Colonic mucosa (tissue), 4 donors: ENCODE measurements around the gene DHX38. TPM values are rescaled to one million over a fixed set of nuclear protein-coding genes. Genes with fewer than 3 reads are reported as not detected.
"Not testable (repeated sequence)": the region's sequence is repeated elsewhere in the genome, so short reads cannot be mapped to it uniquely, and the experiment has no call there.

Experiments
- DNase-seq: peaks from one replicate; pipeline ENCODE4 v3.0.0-alpha.2; 2020
- H3K27ac ChIP-seq: fragments of 200-600 bp; one replicate; pipeline ENCODE4 v1.8.0; 2021
- H3K27me3 ChIP-seq: fragments of 200-600 bp; one replicate; pipeline ENCODE4 v1.8.0; 2021
- H3K36me3 ChIP-seq: fragments of 200-600 bp; one replicate; pipeline ENCODE4 v1.8.0; 2021
- H3K4me1 ChIP-seq: fragments of 200-600 bp; one replicate; pipeline ENCODE4 v1.8.0; 2021; ENCODE audit warnings: mild to moderate bottlenecking
- H3K4me3 ChIP-seq: fragments of 200-600 bp; one replicate; pipeline ENCODE4 v1.8.0; 2021
- H3K9ac ChIP-seq, 2 donors: one replicate each; pipeline ENCODE4 v1.7.0; 2013; ENCODE audit warnings: control low read depth in 2 of 2, low read depth in 2 of 2, low read length in 2 of 2
- H3K9me3 ChIP-seq: fragments of 200-600 bp; one replicate; pipeline ENCODE4 v1.8.0; 2021
- intact Hi-C: fragments of 100-400 bp; cut with DNase I; formaldehyde crosslinking; loops from one replicate; pipeline ENCODE4 v1.14.1; 2022
- total RNA-seq, 2 donors: library from RNA; stranded (reverse); fragmentation: NEBNext Ultra II Directional in 1 of 2; extraction: Animal tissue kit (Norgen Biotek cat#: 25700) in 1 of 2; gene quantifications; one replicate each; pipeline ENCODE4 v1.2.1, GENCODE V29; 2021
- TF ChIP-seq, protein P1 (sequence below): fragments of 200-600 bp; IDR thresholded peaks from one replicate; pipeline ENCODE4 v1.8.0; 2022; ENCODE audit warnings: antibody characterized with exemption, mild to moderate bottlenecking
- donor health status: healthy.
- donor health status: DM: no; HTN: no; CAD: no.
- donor health status: DM: no; HTN: no; CAD: no.

DHX38 gene
- total RNA-seq, 2 donors from 2014 or later = 41.7 to 79.3 TPM

DNA sequence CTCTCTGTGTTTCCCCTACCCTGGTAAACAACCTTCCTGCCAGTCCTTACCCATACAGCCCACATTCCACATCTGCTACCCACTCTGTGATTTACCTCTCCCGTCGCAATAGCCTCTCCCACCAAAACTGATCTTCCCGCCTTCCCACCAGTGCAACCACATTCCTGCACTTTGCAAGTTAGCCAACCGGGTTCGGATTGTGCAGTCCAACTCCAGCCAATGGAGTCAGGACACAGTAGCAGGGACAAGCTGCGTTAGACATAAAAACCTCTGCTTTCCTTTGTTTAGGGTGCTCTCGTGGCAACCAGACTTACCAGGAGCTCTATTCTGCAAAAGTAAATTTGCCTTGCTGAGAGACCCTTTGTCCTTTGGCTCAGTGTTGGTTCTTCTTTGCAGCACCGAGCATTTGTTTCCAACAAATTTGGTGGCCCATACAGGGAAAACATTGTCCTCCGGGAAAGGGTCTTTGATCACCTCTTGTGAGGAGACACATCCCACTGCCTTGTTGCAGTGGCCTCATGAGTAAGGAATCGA lies 29.2 kb upstream of the DHX38 start:
- intact Hi-C loops = no loop called here

DNA sequence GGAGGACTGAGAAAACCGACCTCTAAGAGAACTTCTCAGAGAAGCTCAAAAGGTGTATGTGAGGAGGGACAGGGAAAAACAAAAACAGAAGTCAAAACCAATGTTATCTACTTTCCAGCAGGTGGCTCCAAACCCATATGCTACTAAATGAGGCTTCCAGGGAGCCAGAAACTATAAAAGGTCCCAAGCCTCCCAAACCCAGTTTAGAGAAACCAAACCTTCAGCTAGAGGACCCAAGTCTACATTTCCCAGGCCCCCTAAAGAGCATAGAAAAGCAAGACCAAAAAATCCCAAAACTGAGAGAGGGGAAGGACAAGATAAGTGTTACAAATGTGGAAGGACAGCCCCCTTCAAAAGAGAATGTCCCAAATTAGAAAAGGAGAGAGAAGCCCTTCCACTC lies 26.9 kb upstream of the DHX38 start:
- Histone ChIP-seq H3K4me3 (no peak overlapping the region), H3K27ac (no peak overlapping the region), H3K9ac (no peak overlapping the region), H3K36me3 (no peaks in the 10 kb centered on the region), H3K9me3 (no peaks in the 10 kb centered on the region), H3K27me3 (no peaks in the 10 kb centered on the region), H3K4me1 (no peaks in the 10 kb centered on the region)
- no peak for DNase-seq
- intact Hi-C loops = loop anchor here (5.0 kb wide), 1 partner anchor 36 kb away; no protein-coding TSS in a partner anchor
- TF ChIP-seq, protein P1, sequence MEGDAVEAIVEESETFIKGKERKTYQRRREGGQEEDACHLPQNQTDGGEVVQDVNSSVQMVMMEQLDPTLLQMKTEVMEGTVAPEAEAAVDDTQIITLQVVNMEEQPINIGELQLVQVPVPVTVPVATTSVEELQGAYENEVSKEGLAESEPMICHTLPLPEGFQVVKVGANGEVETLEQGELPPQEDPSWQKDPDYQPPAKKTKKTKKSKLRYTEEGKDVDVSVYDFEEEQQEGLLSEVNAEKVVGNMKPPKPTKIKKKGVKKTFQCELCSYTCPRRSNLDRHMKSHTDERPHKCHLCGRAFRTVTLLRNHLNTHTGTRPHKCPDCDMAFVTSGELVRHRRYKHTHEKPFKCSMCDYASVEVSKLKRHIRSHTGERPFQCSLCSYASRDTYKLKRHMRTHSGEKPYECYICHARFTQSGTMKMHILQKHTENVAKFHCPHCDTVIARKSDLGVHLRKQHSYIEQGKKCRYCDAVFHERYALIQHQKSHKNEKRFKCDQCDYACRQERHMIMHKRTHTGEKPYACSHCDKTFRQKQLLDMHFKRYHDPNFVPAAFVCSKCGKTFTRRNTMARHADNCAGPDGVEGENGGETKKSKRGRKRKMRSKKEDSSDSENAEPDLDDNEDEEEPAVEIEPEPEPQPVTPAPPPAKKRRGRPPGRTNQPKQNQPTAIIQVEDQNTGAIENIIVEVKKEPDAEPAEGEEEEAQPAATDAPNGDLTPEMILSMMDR = peak; percentile 41

More for the DNA sequence above, 29.2 kb upstream of the DHX38 start:
- Histone ChIP-seq H3K4me3 (no peak overlapping the region), H3K27ac (no peak overlapping the region), H3K9ac (no peak overlapping the region), H3K36me3 (no peaks in the 10 kb centered on the region), H3K4me1 (no peaks in the 10 kb centered on the region), H3K27me3 (no peaks in the 10 kb centered on the region), H3K9me3 (no peaks in the 10 kb centered on the region)
- DNase-seq = no peak
- TF ChIP-seq, protein P1 = no peak

DNA sequence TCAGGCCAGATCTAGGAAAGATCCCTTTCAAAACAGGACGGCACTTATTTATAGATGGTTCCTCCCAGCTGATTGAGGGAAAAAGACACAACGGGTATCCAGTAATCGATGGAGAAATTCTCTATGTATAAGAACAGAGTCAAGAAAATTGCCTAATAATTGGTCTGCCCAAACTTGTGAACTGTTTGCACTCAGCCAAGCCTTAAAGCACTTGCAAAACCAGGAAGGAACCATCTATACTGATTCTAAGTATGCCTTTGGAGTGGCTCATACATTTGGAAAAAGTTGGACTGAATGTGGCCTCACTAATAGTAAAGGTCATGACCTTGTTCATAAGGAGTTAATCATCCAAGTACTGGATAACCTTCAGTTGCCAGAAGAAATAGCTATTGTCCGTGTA lies 24.7 kb upstream of the DHX38 start:
- Histone ChIP-seq H3K9me3 (no peaks in the 10 kb centered on the region), H3K9ac (no peak overlapping the region), H3K4me3 (no peak overlapping the region), H3K36me3 (no peaks in the 10 kb centered on the region), H3K27me3 (no peaks in the 10 kb centered on the region), H3K4me1 (no peaks in the 10 kb centered on the region), H3K27ac (no peak overlapping the region)
- intact Hi-C loops = loop anchor here (5.0 kb wide), 1 partner anchor 33 kb away; no protein-coding TSS in a partner anchor
- no peak for DNase-seq
- TF ChIP-seq, protein P1 = no peak

DNA sequence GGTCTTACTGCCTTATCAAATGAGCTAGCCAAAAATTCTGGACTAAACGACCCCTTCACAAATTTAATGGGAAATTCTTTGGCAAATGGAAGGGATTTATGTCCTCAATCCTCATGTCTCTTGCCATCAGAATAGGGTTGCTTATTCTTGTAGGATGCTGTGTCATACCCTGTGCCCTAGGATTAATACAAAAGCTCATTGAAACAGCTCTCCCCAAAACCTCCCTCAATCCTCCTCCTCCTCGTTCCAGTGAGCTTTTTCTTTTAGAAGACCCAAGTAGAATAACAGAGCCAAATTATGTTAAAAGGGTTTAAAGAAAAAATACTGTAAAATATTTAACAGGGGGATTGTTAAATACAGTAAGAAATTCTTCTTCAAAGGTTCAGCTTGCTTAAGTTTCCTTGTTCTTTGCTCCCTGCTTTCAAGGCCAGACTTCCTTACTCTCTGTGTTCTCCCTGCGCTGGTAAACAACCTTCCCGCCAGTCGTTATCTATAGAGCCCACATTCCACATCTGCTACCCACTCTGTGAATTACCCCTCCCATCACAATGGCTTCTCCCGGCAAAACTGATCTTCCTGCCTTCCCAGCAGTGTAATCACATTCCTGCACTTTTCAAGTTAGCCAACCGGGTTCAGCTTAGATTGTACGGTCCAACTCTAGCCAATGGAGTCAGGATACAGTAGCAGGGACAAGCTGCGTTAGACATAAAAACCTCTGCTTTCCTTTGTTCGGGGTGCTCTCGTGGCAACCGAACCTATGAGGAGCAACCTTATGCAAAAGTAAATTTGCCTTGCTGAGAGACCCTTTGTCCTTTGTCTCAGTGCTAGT lies 20.9 kb upstream of the DHX38 start:
- TF ChIP-seq, protein P1 = no peak
- no peak overlapping the region for H3K4me3 ChIP-seq
- H3K9me3 ChIP-seq = no peaks in the 10 kb centered on the region
- DNase-seq = peak; percentile 48
- H3K4me1 ChIP-seq = no peaks in the 10 kb centered on the region
- intact Hi-C loops = no loop called here
- no peak overlapping the region for H3K27ac ChIP-seq
- H3K27me3 ChIP-seq = no peaks in the 10 kb centered on the region
- H3K9ac ChIP-seq = peak overlapping the region in 1 of 2 donors; percentile 5
- no peaks in the 10 kb centered on the region for H3K36me3 ChIP-seq

DNA sequence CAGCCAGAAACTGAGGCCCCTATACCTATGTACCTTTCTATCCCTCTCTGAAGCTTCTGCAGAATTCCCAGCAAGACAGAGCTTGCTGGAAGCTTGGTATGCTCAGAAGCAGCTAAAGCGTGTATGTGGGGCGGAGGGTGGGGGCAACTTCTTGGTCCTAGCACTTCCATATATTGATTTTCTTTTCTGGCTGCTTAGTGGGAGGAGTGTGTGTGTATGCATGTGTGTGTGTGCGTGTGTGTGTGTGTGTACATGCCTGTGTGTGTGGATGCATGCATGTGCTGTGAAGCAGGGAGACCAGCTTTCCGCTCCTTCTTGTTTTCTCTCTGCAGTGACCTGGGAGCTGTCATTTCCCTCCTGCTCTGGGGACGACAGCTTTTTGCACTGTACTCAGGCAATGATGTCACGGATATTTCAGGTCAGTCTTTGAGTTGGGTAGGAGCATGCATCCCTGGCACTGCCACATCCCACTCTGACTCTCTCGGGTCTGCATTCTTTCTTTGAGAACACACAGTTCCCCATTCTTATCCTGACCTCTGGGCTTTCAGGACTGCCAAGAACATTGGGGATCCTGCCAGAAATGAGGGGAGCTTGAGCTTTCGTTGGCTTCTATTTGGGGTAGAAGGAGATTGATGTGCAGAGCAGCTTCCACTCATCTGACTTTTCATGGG lies 20.0 kb upstream of the DHX38 start:
- no peak overlapping the region for H3K9ac ChIP-seq

DNA sequence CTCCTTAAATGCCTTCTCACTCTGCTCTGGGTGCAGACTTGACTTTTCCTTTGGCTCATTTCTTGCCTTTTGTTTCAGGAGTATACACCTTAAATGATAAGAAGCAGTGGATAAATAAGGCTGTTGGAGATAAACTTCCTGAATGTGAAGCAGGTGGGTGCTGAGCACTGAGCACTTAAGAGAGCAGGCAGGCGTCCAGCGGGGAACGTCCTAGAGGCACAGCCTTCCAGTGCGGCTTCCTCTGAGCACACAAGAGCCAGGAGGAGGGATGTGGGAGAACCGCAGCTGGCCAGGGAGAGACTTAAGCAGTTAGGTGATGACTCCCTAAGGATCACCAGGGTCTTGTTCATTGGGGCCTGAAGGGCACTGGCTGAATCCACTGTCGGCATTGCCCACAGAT lies 18.6 kb upstream of the DHX38 start:
- H3K4me3 ChIP-seq, H3K9ac ChIP-seq, H3K27ac ChIP-seq, intact Hi-C loops, DNase-seq, H3K9me3 ChIP-seq, H3K36me3 ChIP-seq, H3K27me3 ChIP-seq, H3K4me1 ChIP-seq: not testable (repeated sequence)

More for the DNA sequence above, 20.0 kb upstream of the DHX38 start:
- DNase-seq = no peak
- Histone ChIP-seq H3K9me3 (no peaks in the 10 kb centered on the region), H3K27me3 (no peaks in the 10 kb centered on the region), H3K27ac (no peak overlapping the region), H3K4me1 (no peaks in the 10 kb centered on the region), H3K36me3 (no peaks in the 10 kb centered on the region), H3K4me3 (no peak overlapping the region)
- intact Hi-C loops = no loop called here
- TF ChIP-seq, protein P1 = no peak

DNA sequence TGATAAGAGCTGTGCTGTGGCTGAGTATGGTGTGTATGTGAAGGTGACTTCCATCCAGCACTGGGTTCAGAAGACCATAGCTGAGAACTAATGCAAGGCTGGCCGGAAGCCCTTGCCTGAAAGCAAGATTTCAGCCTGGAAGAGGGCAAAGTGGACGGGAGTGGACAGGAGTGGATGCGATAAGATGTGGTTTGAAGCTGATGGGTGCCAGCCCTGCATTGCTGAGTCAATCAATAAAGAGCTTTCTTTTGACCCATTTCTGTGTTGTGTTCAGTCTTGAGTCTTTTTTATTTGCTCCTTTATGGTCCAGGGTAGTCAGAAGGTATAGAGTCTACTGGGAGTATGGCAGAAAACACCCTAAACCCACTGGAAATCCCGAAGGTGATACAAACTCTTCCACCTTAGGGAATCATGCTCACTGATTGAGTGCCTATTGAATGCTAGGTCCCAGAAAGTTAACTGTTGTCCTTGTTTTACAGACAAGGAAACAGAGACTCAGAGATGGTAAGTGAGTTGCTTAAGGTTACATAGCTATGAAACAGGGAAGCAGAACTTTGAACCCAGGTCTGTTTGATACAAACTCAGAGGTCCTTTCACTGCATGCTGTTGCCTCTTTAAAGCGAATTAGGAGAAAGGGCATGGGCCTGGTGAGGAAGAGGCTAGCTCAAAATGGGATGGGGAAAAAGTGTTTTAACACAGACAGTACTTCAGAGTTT lies 16.5 kb upstream of the DHX38 start:
- H3K27ac ChIP-seq, H3K4me1 ChIP-seq, H3K9ac ChIP-seq, H3K9me3 ChIP-seq, intact Hi-C loops, H3K27me3 ChIP-seq, DNase-seq, H3K4me3 ChIP-seq, H3K36me3 ChIP-seq: not testable (repeated sequence)
